ENCODE data around the gene RFPL3.
"Not testable (repeated sequence)": the region's sequence is repeated elsewhere in the genome, so short reads cannot be mapped to it uniquely, and the experiment has no call there.

Gene RFPL3

DNA sequence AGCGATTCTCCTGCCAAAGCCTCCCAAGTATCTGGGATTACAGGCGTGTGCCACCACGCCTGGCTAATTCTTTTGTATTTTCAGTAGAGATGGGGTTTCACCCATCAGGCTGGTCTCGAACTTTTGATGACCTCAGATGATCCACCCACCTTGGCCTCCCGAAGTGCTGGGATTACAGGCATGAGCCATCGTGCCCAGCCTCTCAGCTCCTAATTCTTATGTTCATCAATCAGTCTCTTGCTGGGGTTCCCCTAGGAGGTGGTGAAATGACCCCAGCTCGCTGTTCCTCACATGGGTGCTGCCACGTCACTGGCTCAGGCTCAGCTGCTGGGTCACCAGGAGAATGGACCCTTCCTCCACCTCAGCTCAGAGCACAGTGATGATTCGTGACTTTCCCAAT is at the start of gene RFPL3:
TSS of gene RFPL3 (plus strand) at position 301 of the 400 bp plus-strand sequence. CDS start 205 bp downstream, outside the sequence.
- DNase-seq: not testable (repeated sequence)

DNA sequence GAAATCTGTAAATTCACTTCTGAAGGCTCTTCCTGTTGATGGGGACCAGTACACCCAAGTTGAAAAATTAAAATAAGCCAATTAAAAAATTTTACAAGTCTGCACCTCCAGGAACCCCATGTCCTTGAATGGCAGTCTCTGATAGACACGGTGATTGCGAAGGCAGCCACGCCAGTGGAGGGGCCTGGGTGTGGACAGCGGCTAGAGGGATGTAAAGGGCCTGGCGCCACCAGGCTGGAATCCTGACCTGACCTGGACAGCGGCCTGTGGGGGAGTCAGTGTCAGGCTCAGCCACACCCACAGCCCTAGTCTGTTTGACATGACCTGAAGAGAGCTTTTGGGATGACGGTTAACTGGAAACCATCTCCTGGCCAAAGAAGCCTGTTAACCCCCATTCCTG is 49.5 kb upstream of the RFPL3 start:
- DNase-seq: no peak

DNA sequence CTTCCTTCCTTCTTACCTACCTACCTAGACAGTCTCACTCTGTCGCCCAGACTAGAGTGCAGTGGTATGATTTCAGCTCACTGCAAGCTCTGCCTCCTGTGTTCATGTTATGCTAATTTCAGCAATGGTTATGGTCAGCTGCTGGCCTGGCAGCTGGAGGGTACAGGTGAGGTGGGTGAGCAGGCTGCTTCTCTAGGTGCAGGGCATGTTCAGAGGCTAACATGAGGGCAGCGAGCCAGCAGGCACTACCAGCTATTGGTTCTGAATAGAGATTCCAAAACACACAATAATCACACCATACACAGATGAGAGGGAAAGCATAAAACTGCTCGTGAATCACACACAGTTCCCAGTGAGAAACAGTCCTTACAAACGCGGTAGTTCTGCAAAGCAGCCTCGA is 48.7 kb upstream of the RFPL3 start:
- DNase-seq: no peak

DNA sequence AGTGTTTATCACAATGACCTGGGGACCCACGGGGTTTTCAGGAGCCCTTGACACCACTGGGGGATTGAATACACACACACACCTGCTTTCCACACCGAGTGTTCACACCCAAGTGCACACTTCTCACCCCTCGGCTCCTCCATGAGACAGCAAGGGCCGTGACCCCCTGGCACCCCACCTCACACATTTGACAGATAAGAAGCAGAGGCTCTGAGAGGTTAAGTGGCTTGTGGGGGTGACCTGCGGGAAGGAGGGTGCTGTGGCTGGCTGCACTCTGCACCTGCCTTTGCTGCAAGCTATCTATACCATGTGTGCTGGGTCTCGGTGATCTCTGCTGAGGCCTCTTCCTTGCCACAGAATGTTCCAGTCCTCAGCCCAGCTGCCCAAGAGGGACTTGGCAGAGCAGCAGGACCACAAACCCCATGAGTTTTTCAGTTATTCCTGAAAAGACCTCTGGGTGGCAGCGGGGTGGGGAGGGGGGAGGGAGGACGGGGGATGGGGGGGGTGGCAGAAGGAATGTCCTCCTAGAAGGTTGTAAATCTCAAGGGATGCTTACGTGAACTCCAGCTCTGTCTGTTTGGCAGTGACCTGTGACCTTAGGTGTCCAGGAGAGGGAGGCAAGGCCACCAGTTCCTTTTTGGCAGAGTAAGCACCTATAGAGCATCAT is 47.9 kb upstream of the RFPL3 start:
- DNase-seq: no peak

DNA sequence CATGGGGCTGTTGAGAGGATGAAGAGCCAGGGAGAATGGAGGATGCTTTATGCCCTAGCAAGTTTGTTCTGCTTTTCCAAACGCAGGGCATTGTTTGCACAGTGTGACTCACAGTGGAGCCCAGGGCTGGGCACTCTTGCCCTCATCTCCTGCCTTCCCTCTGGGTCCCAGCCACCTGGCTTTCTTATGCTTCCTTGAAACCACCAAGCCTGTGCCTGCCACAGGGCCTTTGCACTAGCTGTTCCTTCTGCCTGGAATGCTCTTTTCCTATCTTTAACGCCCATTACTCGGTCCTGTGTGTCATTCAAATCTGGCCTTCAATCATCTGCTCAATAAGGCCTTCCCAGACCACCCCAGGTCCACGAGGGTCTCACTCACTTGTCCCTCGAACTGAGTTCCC is 46.9 kb upstream of the RFPL3 start:
- DNase-seq: no peak

DNA sequence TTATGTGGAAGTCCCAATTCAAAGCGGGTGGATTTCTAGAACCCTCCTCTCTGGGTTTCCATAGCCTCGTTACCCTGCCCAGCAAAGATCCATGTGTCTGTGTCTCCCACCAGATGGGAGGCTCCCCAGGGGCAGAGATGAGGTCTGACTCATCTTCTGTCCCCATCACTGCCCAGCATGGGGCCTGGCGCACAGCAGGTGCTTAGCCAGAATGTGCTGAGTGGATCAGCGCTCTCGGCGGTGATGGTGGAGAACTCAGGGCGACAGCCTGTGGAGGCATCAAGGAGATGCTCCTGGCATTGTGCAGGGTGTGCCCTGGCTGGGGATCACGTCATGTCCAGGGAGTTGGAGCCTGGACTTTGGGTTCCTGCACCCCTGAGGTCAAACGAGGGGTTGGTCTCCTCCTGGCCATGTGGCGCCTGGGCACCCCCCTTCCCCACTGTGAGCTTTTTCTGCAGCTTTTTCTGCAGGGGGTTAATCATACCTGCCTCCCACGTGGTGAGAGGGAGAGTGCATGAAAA is 46.1 kb upstream of the RFPL3 start:
- no peak for DNase-seq

DNA sequence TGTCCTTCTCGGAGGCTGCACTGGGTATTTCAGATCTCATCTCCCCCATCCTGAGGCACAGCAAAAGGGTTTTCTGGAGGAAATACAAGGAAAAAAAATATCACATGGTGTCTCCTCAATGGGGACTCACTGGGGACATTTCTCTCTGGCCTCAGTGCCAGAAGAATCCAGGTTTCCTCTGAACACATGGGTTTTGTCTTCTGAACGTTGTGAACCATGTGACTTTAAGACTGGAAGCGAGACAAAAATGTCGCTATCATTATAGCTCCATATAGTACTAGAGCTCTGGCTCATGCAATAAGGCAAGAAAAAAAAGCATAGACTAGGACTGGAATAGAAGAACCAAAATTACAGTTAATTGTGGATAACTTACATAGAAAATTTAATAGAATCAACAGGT is 44.9 kb upstream of the RFPL3 start:
- no peak for DNase-seq

DNA sequence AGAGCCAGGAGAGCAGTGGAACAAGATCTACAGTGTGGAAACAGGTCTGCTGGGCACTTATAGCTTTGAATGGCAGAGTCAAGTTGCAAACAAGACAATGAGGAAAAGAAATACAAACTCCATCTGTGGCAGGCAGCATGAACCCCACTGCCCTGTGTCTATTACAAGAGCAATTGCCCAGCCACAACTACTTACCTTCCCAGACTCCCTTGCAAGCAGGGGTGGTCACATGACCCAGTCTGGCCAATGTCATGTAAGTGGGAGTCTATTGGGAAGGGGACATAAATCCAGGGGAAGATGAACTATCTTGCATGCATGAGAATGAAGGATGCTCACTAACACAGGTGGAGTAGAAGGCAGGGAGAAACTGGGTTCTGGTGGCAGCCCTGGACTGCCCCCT is 44.1 kb upstream of the RFPL3 start:
- DNase-seq: no peak

DNA sequence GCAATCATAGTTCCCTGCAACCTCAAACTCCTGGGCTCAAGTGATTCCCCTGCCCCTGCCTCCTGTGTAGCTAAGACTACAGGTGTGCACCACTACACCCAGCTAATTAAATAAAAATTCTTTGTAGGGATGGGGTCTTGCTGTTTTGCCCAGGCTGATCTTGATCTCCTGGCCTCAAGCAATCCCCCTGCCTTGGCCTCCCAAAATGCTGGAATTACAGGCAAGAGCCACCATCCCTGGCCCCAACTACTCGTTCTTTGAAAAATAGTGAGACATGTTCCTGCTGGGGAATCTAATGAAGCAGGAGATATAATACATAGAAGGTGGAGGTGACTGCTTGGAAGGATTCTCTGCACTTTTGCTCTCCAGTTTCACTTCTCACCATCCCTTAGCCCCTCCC is 40.1 kb upstream of the RFPL3 start:
- DNase-seq: no peak

DNA sequence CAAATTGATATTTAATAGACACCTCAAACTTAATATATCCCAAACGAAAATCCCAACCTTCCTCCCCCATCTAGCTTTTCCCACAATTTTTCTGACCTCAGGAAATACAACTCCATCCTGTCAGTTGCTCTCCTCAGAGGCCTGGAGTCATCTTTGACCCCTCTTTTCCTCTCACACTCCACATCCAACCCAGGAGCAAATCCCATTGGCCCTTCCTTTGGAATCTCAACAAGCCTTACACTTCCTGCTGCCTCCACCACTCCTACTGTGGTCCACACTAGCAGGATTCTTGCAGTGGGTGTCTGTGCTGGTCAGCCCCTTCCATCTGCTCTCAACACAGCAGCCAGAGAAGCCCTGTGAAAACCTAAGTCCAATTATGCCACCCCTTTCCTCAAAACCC is 39.3 kb upstream of the RFPL3 start:
- DNase-seq: no peak

DNA sequence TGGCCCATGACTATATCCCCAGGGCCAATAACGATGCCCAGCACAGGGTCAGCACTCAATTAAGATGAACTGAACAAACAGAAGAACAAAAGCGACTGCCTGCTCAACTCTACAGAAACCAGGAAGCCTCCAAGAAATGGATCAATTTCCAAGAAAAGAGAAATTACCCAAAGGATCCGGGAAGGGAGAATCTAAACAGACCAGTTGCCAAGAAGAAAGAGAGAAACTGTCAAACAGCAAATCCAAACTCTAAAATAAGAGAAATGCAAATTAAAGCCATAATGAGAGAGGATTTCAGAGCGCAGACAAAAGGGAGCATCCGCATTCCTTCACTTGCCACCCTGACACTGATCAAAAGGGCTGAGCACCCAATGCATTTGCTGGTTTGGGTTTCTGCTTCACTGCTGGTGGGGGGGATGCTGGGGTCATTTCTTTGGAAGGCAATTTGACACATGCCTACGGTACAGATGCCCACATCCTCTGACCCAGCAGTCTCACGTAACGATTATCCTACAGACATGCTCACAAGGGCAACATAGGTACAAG is 37.7 kb upstream of the RFPL3 start:
- no peak for DNase-seq

DNA sequence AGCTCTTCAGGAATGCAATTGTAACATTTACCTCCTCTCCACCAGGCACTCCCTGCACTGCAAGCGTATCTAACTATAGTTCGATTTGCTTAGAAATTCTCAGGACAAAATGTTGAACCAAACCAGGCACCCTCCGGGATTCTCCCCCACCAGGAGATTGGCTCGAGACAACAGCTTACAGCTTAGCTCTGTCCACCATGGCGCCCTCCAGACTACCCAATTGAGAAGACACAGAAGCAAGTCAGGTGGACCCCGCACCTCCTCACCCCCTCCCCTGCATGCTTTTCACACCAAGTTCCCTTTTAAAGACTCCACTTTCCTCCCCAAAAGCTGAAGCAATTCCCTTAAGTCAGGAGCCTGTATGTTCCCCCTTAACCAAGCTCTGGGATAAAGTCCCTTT is 34.7 kb upstream of the RFPL3 start:
- DNase-seq: no peak

DNA sequence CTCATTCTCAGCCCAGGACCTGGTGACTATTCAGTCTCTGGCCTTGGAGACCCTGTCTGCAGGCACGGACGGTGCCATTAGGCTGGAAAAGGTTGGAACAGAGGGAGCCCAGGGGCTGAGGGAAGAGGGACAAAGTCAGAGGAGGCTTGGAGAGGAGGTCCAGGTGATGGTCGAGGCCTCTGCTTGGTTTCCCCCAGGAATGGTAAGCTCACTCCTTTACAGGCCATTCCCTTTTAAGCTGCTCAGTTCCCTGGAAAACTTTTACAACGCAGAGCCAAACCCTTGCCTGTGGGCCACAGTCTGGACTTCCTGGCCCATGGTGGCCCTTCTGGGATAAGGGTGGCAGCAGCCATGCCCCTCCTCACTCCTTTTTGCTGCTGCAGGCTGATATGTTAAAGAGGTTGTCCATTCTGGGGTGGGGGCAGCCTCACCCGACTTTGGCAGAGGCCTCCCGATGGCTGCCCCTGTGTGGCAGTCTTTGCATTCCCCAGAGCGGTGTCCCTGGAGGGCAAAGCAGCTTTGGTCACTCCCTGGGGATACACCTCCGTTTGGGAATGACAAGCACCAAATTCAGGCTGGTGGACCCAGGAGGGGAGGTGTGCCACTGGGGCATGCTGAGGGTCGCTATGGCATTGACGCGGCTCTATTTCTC is 34.0 kb upstream of the RFPL3 start:
- no peak for DNase-seq

DNA sequence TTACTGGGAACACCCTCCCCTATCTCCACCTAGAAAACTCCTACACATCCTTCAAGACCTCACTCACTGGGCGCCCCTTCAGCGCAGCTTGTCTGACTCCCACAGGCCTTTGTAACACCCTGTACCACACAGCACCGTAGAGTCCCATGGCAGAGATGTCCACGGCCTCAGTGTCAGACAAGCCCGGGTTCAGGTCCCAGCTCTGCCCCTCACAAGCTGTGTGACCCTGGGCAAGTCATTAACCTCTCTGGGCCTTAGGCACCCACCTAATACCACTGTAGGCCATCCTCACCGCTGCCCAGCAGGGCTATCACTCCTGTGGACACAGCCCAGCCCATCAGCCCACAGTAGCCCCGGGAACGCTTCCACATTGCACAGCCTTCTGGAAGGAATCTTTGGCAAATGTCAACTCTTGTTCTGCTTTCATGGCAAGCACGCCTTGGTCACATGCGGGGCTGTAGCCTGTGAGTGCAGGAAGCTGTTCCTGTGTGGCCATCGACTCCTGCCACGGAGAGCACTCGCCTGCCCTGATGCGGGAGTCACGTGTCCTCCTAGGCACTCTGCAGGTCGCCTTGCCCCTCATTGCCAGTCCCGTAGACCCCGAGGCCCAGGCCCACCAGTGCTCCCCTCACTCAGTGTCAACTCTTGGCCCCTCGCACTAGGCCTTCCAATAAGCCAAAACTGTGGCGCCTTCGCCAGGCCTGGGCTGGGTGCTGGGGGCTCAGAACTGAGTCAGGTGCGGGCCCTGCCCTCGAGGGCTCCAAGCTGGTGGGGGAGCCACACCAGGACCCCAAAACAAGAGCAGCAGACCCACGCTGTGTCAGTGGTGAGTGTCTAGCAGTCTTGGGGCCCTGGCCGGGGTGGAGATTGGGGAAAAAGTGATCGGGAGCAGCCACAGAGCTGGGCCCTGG is 32.9 kb upstream of the RFPL3 start:
- no peak for DNase-seq

DNA sequence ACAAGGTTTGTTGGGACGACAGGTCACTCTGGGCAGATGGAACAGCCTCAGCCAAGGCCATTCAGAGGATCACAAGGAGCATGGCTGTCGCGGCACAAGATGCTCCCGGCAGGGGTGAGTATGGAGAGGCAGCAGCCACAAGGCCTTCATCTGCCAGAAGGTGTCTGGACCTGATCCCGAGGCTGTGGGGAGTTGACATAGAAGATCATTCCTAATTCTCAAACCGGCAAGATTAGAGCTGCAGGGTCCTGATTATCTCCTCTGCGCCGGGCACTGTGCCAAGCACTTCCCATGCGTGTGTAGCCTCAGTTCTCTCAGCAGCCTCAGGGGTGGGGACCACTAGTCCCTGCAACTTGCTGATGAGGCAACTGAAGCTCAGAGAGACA is 32.3 kb upstream of the RFPL3 start:
- no peak for DNase-seq

DNA sequence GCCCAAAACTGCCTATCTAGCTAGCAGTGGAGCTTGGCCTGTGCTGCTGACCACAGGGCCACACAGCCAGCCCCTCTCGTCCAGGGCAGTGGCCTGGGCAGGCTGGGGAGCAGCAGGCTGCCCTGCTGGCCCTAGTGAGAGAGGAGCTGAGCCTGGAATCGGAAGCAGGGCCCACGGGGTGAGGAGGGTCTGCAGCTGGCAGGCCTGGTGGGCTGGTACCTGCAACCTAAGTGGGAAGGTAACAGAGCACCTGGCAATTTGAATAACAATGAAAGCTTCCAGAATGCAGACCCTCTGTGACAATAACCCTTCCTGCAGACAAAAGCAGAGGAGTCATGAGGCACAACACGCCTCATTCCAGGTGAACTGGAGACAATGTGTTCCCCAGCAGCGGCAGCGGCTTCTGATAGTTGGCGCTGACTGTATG is 31.8 kb upstream of the RFPL3 start:
- no peak for DNase-seq

DNA sequence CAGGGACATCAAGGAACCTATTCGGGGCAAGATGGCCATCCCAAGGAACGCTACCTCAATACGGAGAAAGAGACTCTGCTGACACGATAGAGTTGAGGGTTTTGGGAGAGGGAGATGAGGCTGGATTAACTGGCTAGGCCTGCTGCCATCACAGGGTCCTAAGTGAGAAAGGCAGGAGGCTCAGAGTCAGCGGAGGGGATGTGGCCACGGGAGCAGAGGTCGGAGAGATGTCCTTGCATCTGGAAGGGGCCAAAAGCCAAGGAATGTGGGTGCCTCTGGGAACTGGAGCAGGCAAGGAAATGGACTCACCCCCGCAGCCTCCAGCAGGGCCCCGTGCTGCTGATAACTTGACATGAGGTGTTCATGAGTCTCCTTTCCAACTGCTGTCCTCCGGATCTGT is 31.0 kb upstream of the RFPL3 start:
- no peak for DNase-seq

DNA sequence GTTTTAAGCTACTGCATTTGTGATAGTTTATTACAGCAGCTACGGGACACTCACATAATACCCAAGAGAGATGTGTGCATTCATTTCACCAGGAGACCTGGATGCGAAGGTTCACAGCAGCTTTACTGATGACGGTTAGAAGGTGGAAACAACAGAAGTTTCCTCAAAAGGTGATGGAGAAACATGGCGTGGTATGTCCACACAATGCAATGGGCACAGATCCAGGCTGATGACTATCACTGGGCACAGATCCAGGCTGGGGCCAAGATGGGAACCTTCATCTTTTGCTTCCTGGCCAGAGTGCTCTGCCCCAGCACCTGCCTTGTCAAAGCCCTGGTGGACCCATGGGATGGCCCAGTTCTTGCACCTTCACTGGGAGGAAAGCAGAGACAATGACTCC is 30.6 kb upstream of the RFPL3 start:
- no peak for DNase-seq

DNA sequence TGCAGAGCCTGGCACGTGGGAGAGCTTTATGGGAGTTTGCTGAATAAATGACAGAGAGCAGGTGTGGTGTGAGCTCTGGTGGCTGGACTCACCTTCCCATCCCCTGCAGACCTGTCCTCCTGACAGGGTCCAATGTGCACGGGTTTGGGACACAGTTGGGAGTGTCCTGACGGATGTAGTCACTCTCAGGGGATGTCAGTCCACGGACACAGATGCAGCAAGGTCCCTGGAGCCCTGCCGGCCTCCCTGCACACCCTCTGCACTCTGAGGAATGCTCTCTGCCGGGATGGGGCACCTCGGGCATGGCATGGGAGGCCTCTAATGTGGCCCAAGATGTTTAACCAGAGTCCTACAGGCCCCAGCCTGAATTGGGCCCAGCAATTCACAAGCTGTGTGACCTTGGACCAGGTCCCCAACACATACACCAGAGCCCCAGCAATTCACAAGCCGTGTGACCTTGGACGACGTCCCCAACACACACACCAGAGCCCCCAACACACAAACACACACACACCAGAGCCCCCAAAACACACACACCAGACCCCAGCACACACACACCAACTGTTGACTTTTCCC is 30.0 kb upstream of the RFPL3 start:
- no peak for DNase-seq

DNA sequence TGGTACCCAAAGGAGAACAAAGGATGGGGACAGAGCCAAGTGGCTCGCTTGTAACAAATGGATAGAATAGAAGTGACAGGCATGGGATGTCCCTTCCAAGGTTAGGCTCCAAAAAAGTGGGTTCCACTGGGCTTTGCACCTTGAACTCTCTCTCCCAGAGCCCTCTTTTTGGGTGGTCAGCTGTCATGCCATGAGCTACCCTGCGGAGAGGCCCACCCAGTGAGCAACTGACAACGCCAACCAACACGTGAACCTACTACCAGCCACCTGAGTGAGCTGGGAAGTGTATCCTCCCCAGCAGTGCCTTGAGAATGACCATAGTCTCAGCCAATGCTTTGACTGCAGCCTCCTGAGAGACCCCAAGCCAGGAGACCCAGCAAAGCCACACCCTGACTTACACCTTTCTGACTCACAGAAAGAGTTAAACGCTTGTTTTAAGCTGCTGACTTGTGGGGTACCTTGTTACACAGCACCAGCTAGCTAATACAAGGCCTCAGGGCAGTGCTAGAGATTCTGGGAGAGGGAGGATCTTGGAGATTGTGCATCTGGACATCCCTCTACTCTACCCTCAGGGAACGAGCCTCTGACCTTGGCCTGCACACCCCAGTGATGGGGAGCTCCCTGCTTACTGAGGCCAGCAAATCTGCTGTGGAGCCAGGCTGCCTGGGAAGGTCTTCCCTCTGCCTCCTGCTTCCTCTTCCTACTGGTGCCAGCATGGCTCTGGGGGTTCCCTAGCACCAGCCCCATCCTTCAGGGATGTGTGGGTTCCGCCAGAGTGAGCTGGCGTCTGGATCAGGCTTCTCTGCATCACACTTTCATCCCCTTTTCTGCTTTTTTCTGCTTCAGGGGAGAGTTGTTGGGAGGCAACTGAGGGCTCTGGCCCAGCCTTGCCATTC is 29.1 kb upstream of the RFPL3 start:
- no peak for DNase-seq

DNA sequence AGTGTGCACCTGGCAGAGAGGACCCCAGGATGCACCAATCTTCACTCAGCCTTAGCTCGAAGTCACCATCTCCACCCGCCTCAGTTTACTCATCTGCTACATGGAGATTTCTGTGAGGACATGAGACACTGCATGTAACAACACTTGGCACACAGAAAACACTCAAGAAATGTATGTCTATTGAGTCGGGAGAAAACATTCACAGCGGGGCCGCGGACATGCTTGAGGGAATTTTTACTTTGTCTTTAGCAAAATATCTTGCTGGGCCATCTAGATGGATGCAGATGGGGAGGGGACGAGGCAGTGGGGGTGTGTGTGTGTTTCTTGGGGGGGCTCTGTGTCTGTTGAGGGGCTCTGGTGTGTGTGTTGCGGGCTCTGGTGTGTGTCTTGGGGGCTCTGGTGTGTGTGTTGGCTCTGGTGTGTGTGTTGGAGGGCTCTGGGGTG is 28.4 kb upstream of the RFPL3 start:
- DNase-seq: no peak

Measured in GF-D8 (cell line).